Memory B cell (primary cell): ENCODE results near the gene CHCHD6.
A peak's percentile ranks its signal among the peaks of the same experiment; 100 is the strongest.

Experiments
- ATAC-seq: fragments of 150-1000 bp; cut with Tn5 transposase; 2 replicates; pipeline ENCODE4 v1.10.0; 2021; ENCODE audit warnings: low read depth, mild to moderate bottlenecking, moderate library complexity
- DNase-seq, 2 donors: peaks; one replicate each; pipeline ENCODE4 v3.0.0; 2022; ENCODE audit warnings: low spot score in 2 of 2
- H3K27ac Mint-ChIP-seq: one replicate; pipeline ENCODE4 v1.8.0; 2022; ENCODE audit warnings: mild to moderate bottlenecking, moderate library complexity, mixed read lengths
- H3K27me3 Mint-ChIP-seq: one replicate; pipeline ENCODE4 v1.8.0; 2022; ENCODE audit warnings: mixed read lengths
- H3K36me3 Mint-ChIP-seq: one replicate; pipeline ENCODE4 v1.8.0; 2022; ENCODE audit warnings: mild to moderate bottlenecking, mixed read lengths
- H3K4me1 Mint-ChIP-seq: one replicate; pipeline ENCODE4 v1.8.0; 2022; ENCODE audit warnings: mixed read lengths
- H3K4me3 Mint-ChIP-seq: one replicate; pipeline ENCODE4 v1.8.0; 2022; ENCODE audit warnings: mild to moderate bottlenecking, moderate library complexity, mixed read lengths
- H3K9me3 Mint-ChIP-seq: one replicate; pipeline ENCODE4 v1.8.0; 2022; ENCODE audit warnings: mixed read lengths

The CHCHD6 gene

GRCh38 chr3:126731044-126731443, 27.0 kb downstream of the CHCHD6 start:
- no peak overlapping the region for H3K27ac Mint-ChIP-seq
- H3K27me3 Mint-ChIP-seq, result no peaks in the 10 kb centered on the region
- H3K36me3 Mint-ChIP-seq, result peaks cover 52% of the 10 kb centered on the region
- DNase-seq (no peak), ATAC-seq (peak; percentile 26)
- no peaks in the 10 kb centered on the region for H3K9me3 Mint-ChIP-seq
- no peak overlapping the region for H3K4me3 Mint-ChIP-seq
- peaks cover 10% of the 10 kb centered on the region for H3K4me1 Mint-ChIP-seq

GRCh38 chr3:126732281-126733060, 28.4 kb downstream of the CHCHD6 start:
- Mint-ChIP-seq H3K36me3 (peaks cover 49% of the 10 kb centered on the region), H3K9me3 (no peaks in the 10 kb centered on the region), H3K4me3 (no peak overlapping the region), H3K27ac (no peak overlapping the region), H3K4me1 (peaks cover 10% of the 10 kb centered on the region), H3K27me3 (no peaks in the 10 kb centered on the region)
- no peak for DNase-seq
- no peak for ATAC-seq

- Mint-ChIP-seq H3K27me3 (no peaks in the 10 kb centered on the region), H3K27ac (no peak overlapping the region), H3K9me3 (no peaks in the 10 kb centered on the region), H3K36me3 (peaks cover 51% of the 10 kb centered on the region), H3K4me1 (peaks cover 10% of the 10 kb centered on the region), H3K4me3 (no peak overlapping the region)
- DNase-seq (no peak), ATAC-seq (no peak)
Observed at GRCh38 chr3:126733061-126733430, 29.0 kb downstream of the CHCHD6 start.

DNA sequence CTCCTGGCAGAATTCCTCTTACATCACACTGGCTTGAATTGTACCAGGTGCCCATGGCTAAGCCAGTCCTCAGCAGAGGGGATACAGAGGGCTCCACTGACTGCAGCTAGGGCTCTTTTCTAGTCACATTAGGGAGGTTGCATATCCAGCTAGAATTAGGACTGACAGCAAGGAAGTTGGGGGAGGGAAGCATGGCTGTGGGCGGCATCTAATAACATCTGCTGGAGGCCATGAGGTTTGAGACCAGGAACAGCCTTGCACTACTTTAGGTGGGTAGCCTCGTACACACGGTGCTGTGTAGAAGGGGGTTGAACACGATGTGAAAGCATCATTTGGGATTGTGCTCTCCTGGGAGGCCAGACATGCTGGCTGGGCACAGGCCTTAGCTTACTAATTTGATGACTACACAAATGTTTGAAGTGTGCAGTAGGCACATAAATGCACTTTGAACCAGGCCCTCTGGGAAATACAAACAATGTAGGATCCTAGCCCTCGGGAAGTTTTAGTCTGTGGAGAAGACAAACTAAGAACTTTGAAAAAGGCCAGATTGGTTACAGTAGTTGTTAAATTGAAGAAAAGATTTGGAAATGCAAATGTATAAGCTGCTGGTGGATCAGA, 30.2 kb downstream of the CHCHD6 start:
- peaks cover 10% of the 10 kb centered on the region for H3K4me1 Mint-ChIP-seq
- peaks cover 56% of the 10 kb centered on the region for H3K36me3 Mint-ChIP-seq
- H3K4me3 Mint-ChIP-seq, result no peak overlapping the region
- H3K9me3 Mint-ChIP-seq, result no peaks in the 10 kb centered on the region
- H3K27me3 Mint-ChIP-seq, result no peaks in the 10 kb centered on the region
- DNase-seq, result no peak
- H3K27ac Mint-ChIP-seq, result no peak overlapping the region
- ATAC-seq, result no peak

DNA sequence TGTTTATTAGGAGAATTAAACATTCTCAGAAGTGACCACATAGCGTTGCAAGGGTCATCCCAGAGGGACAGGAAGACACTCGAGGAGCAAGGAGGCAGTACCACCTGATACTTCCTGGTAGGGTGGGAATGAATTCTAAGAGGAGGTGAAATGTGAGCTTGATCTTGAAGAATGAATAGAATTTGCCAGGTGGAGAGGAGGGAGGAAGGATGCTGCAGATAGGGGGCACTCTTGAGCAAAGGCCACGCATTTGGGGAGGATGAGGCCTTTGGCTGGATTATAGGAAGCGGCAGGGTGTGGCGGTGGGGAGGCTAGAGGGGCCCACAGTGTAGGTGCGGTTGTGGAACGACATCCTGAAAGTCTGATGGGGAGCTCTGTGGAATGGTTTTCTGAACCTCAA, 33.5 kb downstream of the CHCHD6 start:
- DNase-seq, result no peak
- no peak overlapping the region for H3K4me3 Mint-ChIP-seq
- H3K27me3 Mint-ChIP-seq, result no peaks in the 10 kb centered on the region
- no peak for ATAC-seq
- peaks cover 69% of the 10 kb centered on the region for H3K36me3 Mint-ChIP-seq
- H3K9me3 Mint-ChIP-seq, result peaks cover 2% of the 10 kb centered on the region
- H3K4me1 Mint-ChIP-seq, result peaks cover 2% of the 10 kb centered on the region
- H3K27ac Mint-ChIP-seq, result no peak overlapping the region

DNA sequence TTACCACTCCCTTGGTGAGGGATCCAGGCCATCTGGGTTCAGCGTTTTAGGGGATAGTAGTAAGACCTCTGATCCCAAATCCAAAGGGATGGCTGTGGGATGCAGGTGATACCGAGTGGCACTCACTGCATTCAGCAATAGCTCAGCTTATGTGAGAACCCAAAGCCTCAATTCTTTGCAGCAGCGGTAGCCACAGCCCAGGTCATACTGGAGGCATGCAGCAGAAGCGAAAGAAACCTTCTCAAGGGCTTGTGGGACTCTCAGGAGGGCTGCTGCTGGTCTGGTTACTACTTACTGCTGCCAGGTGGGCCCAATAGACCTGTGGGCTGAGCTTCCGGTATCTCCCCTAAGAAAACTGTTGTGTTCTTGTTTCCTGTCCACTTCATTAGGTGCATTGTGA, 38.0 kb downstream of the CHCHD6 start:
- H3K36me3 Mint-ChIP-seq, result peaks cover 38% of the 10 kb centered on the region
- H3K4me3 Mint-ChIP-seq, result no peak overlapping the region
- ATAC-seq, result no peak
- peaks cover 2% of the 10 kb centered on the region for H3K9me3 Mint-ChIP-seq
- H3K27ac Mint-ChIP-seq, result no peak overlapping the region
- no peaks in the 10 kb centered on the region for H3K27me3 Mint-ChIP-seq
- H3K4me1 Mint-ChIP-seq, result peaks cover 5% of the 10 kb centered on the region
- no peak for DNase-seq

GRCh38 chr3:126743350-126743749, 39.3 kb downstream of the CHCHD6 start:
- DNase-seq (no peak), ATAC-seq (no peak)
- Mint-ChIP-seq H3K27me3 (no peaks in the 10 kb centered on the region), H3K36me3 (peaks cover 33% of the 10 kb centered on the region), H3K9me3 (peaks cover 2% of the 10 kb centered on the region), H3K4me3 (no peak overlapping the region), H3K4me1 (peaks cover 6% of the 10 kb centered on the region), H3K27ac (no peak overlapping the region)

DNA sequence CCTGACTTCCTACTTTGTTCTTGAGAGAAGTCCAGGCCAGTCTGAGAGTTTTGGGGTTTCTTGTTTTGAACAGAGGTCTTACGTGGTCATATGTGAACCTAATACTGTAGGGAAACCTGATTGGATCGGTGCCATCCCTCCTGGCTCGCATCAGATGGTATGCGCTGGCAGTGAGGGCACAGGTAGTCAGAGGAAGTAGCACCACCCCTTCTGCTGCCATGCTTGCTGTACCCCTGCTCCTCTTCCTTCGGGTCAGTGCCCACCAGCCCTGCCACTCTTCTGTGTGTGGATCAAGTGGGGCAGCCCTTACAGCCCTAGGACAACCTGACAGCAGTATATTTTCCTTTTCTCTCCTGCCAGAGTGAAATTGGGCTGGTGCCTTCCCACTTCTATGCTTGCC, 39.7 kb downstream of the CHCHD6 start:
- Mint-ChIP-seq H3K36me3 (peaks cover 29% of the 10 kb centered on the region), H3K27ac (no peak overlapping the region), H3K9me3 (peaks cover 2% of the 10 kb centered on the region), H3K27me3 (no peaks in the 10 kb centered on the region), H3K4me1 (peaks cover 6% of the 10 kb centered on the region), H3K4me3 (no peak overlapping the region)
- DNase-seq (no peak), ATAC-seq (no peak)

DNA sequence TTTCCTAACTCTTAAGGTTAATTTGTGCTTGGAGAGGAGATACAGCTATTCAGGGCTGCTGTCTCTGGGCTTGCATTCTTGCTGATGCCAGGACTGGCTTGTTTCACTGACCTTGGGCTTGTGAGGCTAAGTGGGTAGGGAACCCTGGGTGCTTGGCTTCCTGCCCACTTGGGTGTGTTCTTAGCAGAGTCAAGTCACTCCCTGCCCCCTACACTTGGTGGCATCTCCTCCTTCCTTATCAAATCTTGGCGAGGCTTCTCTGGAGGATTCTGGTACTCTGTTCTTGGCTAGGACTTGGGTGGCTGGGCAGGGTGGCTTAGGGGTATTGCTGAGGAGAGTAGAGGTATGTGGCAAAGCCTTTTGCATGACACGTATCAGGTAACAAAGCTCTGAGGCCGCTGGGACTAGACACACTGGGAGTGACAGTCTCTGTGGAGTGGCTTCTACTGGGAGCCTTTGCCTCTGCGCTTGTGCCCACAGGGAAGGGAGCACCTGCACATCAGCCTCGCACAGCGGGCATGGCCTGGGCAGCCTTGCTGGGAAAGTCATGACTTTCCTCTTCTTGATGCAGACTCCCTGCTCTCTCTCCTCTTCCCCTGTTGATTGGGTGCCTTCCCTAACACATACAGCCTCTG, 41.8 kb downstream of the CHCHD6 start:
- Mint-ChIP-seq H3K4me1 (peaks cover 6% of the 10 kb centered on the region), H3K36me3 (peaks cover 17% of the 10 kb centered on the region), H3K4me3 (no peak overlapping the region), H3K9me3 (no peaks in the 10 kb centered on the region), H3K27ac (no peak overlapping the region), H3K27me3 (no peaks in the 10 kb centered on the region)
- ATAC-seq, result no peak
- no peak for DNase-seq

DNA sequence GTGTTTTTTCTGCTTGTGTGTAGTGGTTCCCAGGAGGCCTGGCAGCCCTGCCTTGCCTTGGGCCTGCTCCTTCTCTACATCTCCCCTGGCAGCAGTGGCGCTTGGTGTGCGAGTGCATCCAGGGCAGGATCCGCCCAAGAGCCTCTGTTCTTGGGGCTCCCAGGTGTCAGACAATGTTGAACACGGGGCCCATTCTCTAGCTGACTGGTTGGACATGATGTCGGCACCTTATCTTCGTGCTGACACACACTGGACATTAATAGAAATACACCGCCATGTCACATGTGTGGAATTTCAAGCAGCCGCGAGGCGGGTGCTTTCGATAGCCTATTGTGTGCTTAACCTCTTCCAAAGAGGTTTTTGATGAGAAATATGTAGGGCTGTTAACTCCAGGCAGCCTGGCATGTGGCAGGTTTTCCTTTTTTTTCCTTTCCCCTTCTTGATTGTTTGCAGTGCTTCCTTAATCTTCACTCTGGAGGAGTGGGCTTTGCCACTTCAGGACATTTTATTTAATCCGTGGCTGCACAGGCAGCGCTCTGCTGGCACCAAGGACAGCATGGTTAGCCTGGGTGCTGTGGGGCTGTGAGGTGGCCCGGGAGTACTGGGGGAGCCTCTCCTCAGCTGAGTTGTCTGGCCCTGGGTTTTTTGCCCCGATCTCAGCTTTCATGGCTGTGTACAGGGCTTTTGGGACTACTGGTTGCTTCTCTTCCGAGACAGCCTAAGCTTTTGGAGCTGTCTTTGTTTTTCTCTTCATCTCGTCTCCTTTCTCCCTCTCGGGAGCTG, 42.5 kb downstream of the CHCHD6 start:
- Mint-ChIP-seq H3K9me3 (no peaks in the 10 kb centered on the region), H3K27me3 (no peaks in the 10 kb centered on the region), H3K4me3 (no peak overlapping the region), H3K4me1 (peaks cover 6% of the 10 kb centered on the region), H3K27ac (no peak overlapping the region), H3K36me3 (peaks cover 12% of the 10 kb centered on the region)
- ATAC-seq, result no peak
- DNase-seq, result no peak

- Mint-ChIP-seq H3K4me3 (no peak overlapping the region), H3K36me3 (peaks cover 6% of the 10 kb centered on the region), H3K27ac (no peak overlapping the region), H3K4me1 (peaks cover 4% of the 10 kb centered on the region), H3K9me3 (no peaks in the 10 kb centered on the region), H3K27me3 (no peaks in the 10 kb centered on the region)
- DNase-seq, result no peak
- ATAC-seq, result no peak
Observed at GRCh38 chr3:126747768-126748167, 43.7 kb downstream of the CHCHD6 start.

- H3K9me3 Mint-ChIP-seq, result no peaks in the 10 kb centered on the region
- peaks cover 6% of the 10 kb centered on the region for H3K36me3 Mint-ChIP-seq
- no peak overlapping the region for H3K4me3 Mint-ChIP-seq
- peaks cover 2% of the 10 kb centered on the region for H3K4me1 Mint-ChIP-seq
- H3K27ac Mint-ChIP-seq, result no peak overlapping the region
- DNase-seq (no peak), ATAC-seq (no peak)
- no peaks in the 10 kb centered on the region for H3K27me3 Mint-ChIP-seq
Observed at GRCh38 chr3:126748701-126749546, 44.9 kb downstream of the CHCHD6 start.

DNA sequence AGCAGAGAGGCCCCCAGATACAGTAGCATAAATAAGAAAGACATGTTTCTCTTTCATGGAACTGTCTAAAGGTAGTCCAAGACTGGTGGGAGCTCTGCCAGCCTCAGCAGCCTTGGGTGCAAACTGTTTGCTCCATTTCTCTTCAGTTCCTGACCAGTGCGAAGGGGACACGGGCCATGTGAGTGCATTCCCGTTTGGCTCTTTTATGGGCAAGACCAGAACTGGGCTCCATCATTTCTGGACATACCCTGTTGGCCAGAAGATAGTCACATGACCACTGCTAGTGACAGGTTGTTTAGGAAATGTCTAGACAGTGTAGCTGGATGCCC, 45.5 kb downstream of the CHCHD6 start:
- no peak overlapping the region for H3K27ac Mint-ChIP-seq
- no peak for DNase-seq
- H3K36me3 Mint-ChIP-seq, result peaks cover 6% of the 10 kb centered on the region

More for the DNA sequence above, 45.5 kb downstream of the CHCHD6 start:
- Mint-ChIP-seq H3K27me3 (no peaks in the 10 kb centered on the region), H3K4me3 (no peak overlapping the region), H3K9me3 (no peaks in the 10 kb centered on the region), H3K4me1 (peaks cover 2% of the 10 kb centered on the region)
- ATAC-seq, result no peak
